SU-DHL-6 (cell line): ENCODE results near the gene SCN4A.
"Not testable (repeated sequence)": the region's sequence is repeated elsewhere in the genome, so short reads cannot be mapped to it uniquely, and the experiment has no call there.

ENCODE experiments used
- EZH2phosphoT487 ChIP-seq: fragments of 200-600 bp; sonication (generic), shearing (Covaris generic); conservative IDR thresholded peaks from 2 replicates; pipeline ENCODE4 v1.6.1; 2018; ENCODE audit warnings: mild to moderate bottlenecking, antibody characterized with exemption, low read length, moderate library complexity, mixed read lengths
- TF ChIP-seq, protein P1 (sequence below): fragments of 200-600 bp; sonication (generic); IDR thresholded peaks from one replicate; pipeline ENCODE4 v1.5.1; 2017; ENCODE audit warnings: antibody characterized with exemption, mild to moderate bottlenecking, low read length, moderate library complexity; ENCODE audit not compliant: insufficient read depth, poor library complexity, severe bottlenecking

- TF ChIP-seq, protein P1, sequence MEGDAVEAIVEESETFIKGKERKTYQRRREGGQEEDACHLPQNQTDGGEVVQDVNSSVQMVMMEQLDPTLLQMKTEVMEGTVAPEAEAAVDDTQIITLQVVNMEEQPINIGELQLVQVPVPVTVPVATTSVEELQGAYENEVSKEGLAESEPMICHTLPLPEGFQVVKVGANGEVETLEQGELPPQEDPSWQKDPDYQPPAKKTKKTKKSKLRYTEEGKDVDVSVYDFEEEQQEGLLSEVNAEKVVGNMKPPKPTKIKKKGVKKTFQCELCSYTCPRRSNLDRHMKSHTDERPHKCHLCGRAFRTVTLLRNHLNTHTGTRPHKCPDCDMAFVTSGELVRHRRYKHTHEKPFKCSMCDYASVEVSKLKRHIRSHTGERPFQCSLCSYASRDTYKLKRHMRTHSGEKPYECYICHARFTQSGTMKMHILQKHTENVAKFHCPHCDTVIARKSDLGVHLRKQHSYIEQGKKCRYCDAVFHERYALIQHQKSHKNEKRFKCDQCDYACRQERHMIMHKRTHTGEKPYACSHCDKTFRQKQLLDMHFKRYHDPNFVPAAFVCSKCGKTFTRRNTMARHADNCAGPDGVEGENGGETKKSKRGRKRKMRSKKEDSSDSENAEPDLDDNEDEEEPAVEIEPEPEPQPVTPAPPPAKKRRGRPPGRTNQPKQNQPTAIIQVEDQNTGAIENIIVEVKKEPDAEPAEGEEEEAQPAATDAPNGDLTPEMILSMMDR: not testable (repeated sequence)
- not testable (repeated sequence) for TF ChIP-seq EZH2phosphoT487
Observed at GRCh38 chr17:63894821-63895220, 77.9 kb downstream of the SCN4A start.
